HCT116 (cell line): ENCODE data around the gene FCHSD2. TPM values are rescaled to one million over a fixed set of nuclear protein-coding genes. Genes with fewer than 3 reads are reported as not detected.

Experiments
- ATAC-seq: fragments of 200-7000 bp; cut with Tn5 transposase; 2 replicates; pipeline ENCODE4 v1.9.1; 2020; ENCODE audit warnings: mild to moderate bottlenecking, moderate library complexity
- BruUV-seq: library from RNA; stranded (reverse); fragments of 400-500 nt; replicated peaks from 2 replicates; lab custom pipeline; 2021; lab: Mats Ljungman, UMichigan
- CTCF ChIA-PET: fragments of 300-600 bp; sonication (Branson Sonifier 250); formaldehyde crosslinking; loops from one replicate; lab custom pipeline; 2021; ENCODE audit warnings: antibody characterized with exemption; lab: Charles Lee
- POLR2A ChIA-PET: fragments of 300-600, 350-600 bp; sonication (Branson Sonifier 250); formaldehyde crosslinking; loops from one replicate; lab custom pipeline; 2021; ENCODE audit warnings: antibody characterized with exemption; lab: Charles Lee
- RAD21 ChIA-PET, 2 experiments: fragments of 300-600 bp; sonication (Branson Sonifier 250); formaldehyde crosslinking; loops; one replicate each; lab custom pipeline; 2023; ENCODE audit warnings: low total read pairs in 2 of 2; ENCODE audit not compliant: uncharacterized antibody in 2 of 2, unreplicated experiment in 2 of 2, low non-redundant PET in 1 of 2; lab: Charles Lee
- DNase-seq: peaks from one replicate; pipeline ENCODE4 v3.0.0-alpha.2; 2010; ENCODE audit warnings: low read depth, low spot score
- H2AFZ ChIP-seq: fragments of 200-600 bp; shearing (Covaris generic), sonication (generic); 2 replicates; pipeline ENCODE4 v1.6.1; 2017; ENCODE audit warnings: low read depth, mixed run types, mixed read lengths, antibody characterized with exemption, low read length; ENCODE audit not compliant: poor library complexity, severe bottlenecking
- H3K27ac ChIP-seq: 2 replicates; pipeline ENCODE4 v1.5.1; 2012; ENCODE audit warnings: low read depth, low read length
- H3K27me3 ChIP-seq: fragments of 200-600 bp; sonication (generic); 2 replicates; pipeline ENCODE4 v1.6.1; 2016; ENCODE audit warnings: mixed run types, low read length, mixed read lengths; ENCODE audit not compliant: insufficient read depth
- H3K36me3 ChIP-seq, 2 experiments: fragments of 200-500 bp in 1 of 2; fragments of 200-600 bp in 1 of 2; sonication (Bioruptor generic) in 1 of 2; sonication (generic) in 1 of 2; 2 replicates each; pipeline versions ENCODE4 v1.5.1 to v1.6.1; 2014 to 2016; ENCODE audit warnings: low read length in 2 of 2, inconsistent platforms in 1 of 2, mixed read lengths in 1 of 2, mixed run types in 1 of 2; ENCODE audit not compliant: insufficient read depth in 2 of 2, control insufficient read depth in 1 of 2
- H3K4me1 ChIP-seq, 2 experiments: fragments of 200-600 bp in 1 of 2; sonication (generic) in 1 of 2; 2 replicates each; pipeline versions ENCODE4 v1.5.1 to v1.6.1; 2012 to 2017; ENCODE audit warnings: low read length in 2 of 2, inconsistent platforms in 1 of 2, mild to moderate bottlenecking in 1 of 2, mixed read lengths in 1 of 2, mixed run types in 1 of 2, moderate library complexity in 1 of 2; ENCODE audit not compliant: insufficient read depth in 2 of 2, control insufficient read depth in 1 of 2
- H3K4me2 ChIP-seq: fragments of 200-600 bp; sonication (generic); 2 replicates; pipeline ENCODE4 v1.6.1; 2017; ENCODE audit warnings: mixed run types, low read length, mixed read lengths
- H3K4me3 ChIP-seq, 2 experiments: fragments of 200-600 bp in 1 of 2; sonication (generic) in 1 of 2; replicated peaks in 1 of 2; 2 replicates each; pipeline ENCODE4 v1.5.1; 2011 to 2016; ENCODE audit warnings: low read length in 2 of 2, control low read depth in 1 of 2, low read depth in 1 of 2, mild to moderate bottlenecking in 1 of 2, mixed read lengths in 1 of 2, mixed run types in 1 of 2
- H3K79me2 ChIP-seq: fragments of 200-600 bp; sonication (generic); 2 replicates; pipeline ENCODE4 v1.6.1; 2017; ENCODE audit warnings: mild to moderate bottlenecking, mixed run types, low read length, moderate library complexity, mixed read lengths; ENCODE audit not compliant: insufficient read depth
- H3K9ac ChIP-seq: fragments of 200-600 bp; sonication (generic); 2 replicates; pipeline ENCODE4 v1.6.1; 2016; ENCODE audit warnings: low read length, mixed read lengths
- H3K9me2 ChIP-seq: fragments of 200-600 bp; sonication (generic), shearing (Covaris generic); 2 replicates; pipeline ENCODE4 v1.6.1; 2017; ENCODE audit warnings: mixed run types, mild to moderate bottlenecking, moderate library complexity; ENCODE audit not compliant: insufficient read depth
- H3K9me3 ChIP-seq, 2 experiments: fragments of 200-500 bp in 1 of 2; fragments of 200-600 bp in 1 of 2; sonication (Bioruptor generic) in 1 of 2; sonication (generic) in 1 of 2; 2 replicates each; pipeline ENCODE4 v1.6.1; 2014 to 2017; ENCODE audit warnings: low read length in 2 of 2, mixed read lengths in 2 of 2, inconsistent platforms in 1 of 2, low read depth in 1 of 2, mild to moderate bottlenecking in 1 of 2, mixed run types in 1 of 2, moderate library complexity in 1 of 2; ENCODE audit not compliant: control insufficient read depth in 1 of 2, insufficient read depth in 1 of 2
- H4K20me1 ChIP-seq: fragments of 200-600 bp; sonication (generic), shearing (Covaris generic); 2 replicates; pipeline ENCODE4 v1.6.1; 2017; ENCODE audit warnings: mixed run types, mild to moderate bottlenecking, moderate library complexity; ENCODE audit not compliant: insufficient read depth
- ATF3 ChIP-seq: IDR thresholded peaks from 2 replicates; pipeline ENCODE4 v1.6.1; 2012
- CEBPB ChIP-seq: IDR thresholded peaks from 2 replicates; pipeline ENCODE4 v1.6.1; 2012; ENCODE audit warnings: low read depth
- FOSL1 ChIP-seq: IDR thresholded peaks from 2 replicates; pipeline ENCODE4 v1.6.1; 2012; ENCODE audit warnings: low read depth
- JUND ChIP-seq: IDR thresholded peaks from 2 replicates; pipeline ENCODE4 v1.6.1; 2012
- POLR2A ChIP-seq: IDR thresholded peaks from 2 replicates; pipeline ENCODE4 v1.7.0; 2011; ENCODE audit warnings: borderline replicate concordance; ENCODE audit not compliant: insufficient read depth, insufficient read length; ENCODE audit errors: extremely low read depth
- RAD21 ChIP-seq: IDR thresholded peaks from 2 replicates; pipeline ENCODE4 v1.6.1; 2012; ENCODE audit warnings: low read depth, mild to moderate bottlenecking
- SIN3A ChIP-seq: IDR thresholded peaks from 2 replicates; pipeline ENCODE4 v1.6.1; 2012; ENCODE audit warnings: low read depth
- SP1 ChIP-seq: IDR thresholded peaks from 2 replicates; pipeline ENCODE4 v1.6.1; 2012; ENCODE audit warnings: low read depth
- SRF ChIP-seq: IDR thresholded peaks from 2 replicates; pipeline ENCODE4 v1.6.1; 2012; ENCODE audit warnings: low read depth
- ZBTB33 ChIP-seq: IDR thresholded peaks from 2 replicates; pipeline ENCODE4 v1.6.1; 2011; ENCODE audit warnings: mild to moderate bottlenecking, low read length, moderate library complexity; ENCODE audit not compliant: insufficient replicate concordance; ENCODE audit errors: extremely low read depth
- ZNF274 ChIP-seq: fragments of 200-500 bp; sonication (Bioruptor generic); IDR thresholded peaks from 2 replicates; pipeline ENCODE4 v1.6.1; 2014; ENCODE audit warnings: mild to moderate bottlenecking, low read depth, low read length, inconsistent platforms
- intact Hi-C: fragments of 100-400 bp; cut with micrococcal nuclease; formaldehyde crosslinking; loops from 2 replicates; pipeline ENCODE4 v1.10.0; 2022
- total RNA-seq: library from RNA; stranded (reverse); gene quantifications from one replicate; pipeline ENCODE4 v1.2.1, GENCODE V29; 2021; ENCODE audit not compliant: unreplicated experiment

Gene FCHSD2
- total RNA-seq, 1 experiment from 2014 or later, result 15.0 TPM

GRCh38 chr11:73157101-73158010, 15.2 kb upstream of the FCHSD2 start:
- BruUV-seq, result no TSS peak
- Histone ChIP-seq H3K9ac (no peak overlapping the region), H3K27ac (no peak overlapping the region), H3K9me2 (no peaks in the 10 kb centered on the region), H3K27me3 (no peaks in the 10 kb centered on the region), H3K4me3 (no peak overlapping the region), H3K79me2 (no peaks in the 10 kb centered on the region), H3K9me3 (no peaks in the 10 kb centered on the region), H3K4me2 (no peak overlapping the region), H3K36me3 (no peaks in the 10 kb centered on the region), H3K4me1 (peaks cover 0 to 9% of the 10 kb centered on the region in 2 experiments; a peak in 1 of 4 replicates), H2AFZ (no peak overlapping the region), H4K20me1 (no peaks in the 10 kb centered on the region)
- DNase-seq (no peak), ATAC-seq (no peak)
- TF ChIP-seq SRF (no peak), ATF3 (no peak), SIN3A (no peak), POLR2A (no peak), CEBPB (no peak), FOSL1 (no peak), ZNF274 (no peak), SP1 (no peak), RAD21 (no peak), ZBTB33 (no peak), JUND (no peak)
- intact Hi-C loops, result no loop called here
- ChIA-PET POLR2A (interaction anchor here (1.2 kb wide), 1 partner anchor 15 kb away, joined by 3 read pairs; the partner anchor contains the start of gene FCHSD2), CTCF (interaction anchor here (2.5 kb wide), 1 partner anchor 15 kb away, joined by 10 read pairs; the partner anchor contains the start of gene FCHSD2), RAD21 (no interaction called here)
